Stomach (tissue), 9 donors: ENCODE results near the gene MGAM2. TPM values are rescaled to one million over a fixed set of nuclear protein-coding genes. Genes with fewer than 3 reads are reported as not detected.
"Not testable (repeated sequence)": the region's sequence is repeated elsewhere in the genome, so short reads cannot be mapped to it uniquely, and the experiment has no call there.

Source experiments
- DNase-seq, 2 donors: peaks; one replicate each; pipeline versions ENCODE4 v3.0.0 to v3.0.0-alpha.2; 2013 to 2019
- H3K27ac ChIP-seq, 5 donors: fragments of 200-600 bp in 4 of 5; sonication (generic) in 4 of 5; one replicate each; pipeline ENCODE4 v1.5.1; 2013 to 2019; ENCODE audit warnings: mild to moderate bottlenecking in 1 of 5, moderate library complexity in 1 of 5
- H3K27me3 ChIP-seq, 3 donors: fragments of 200-600 bp; sonication (generic); one replicate each; pipeline ENCODE4 v1.5.1; 2017 to 2019; ENCODE audit warnings: mixed run types in 1 of 3
- H3K36me3 ChIP-seq, 4 donors: fragments of 200-600 bp; sonication (generic); 1 replicate in 3 of 4; 2 replicates in 1 of 4; pipeline ENCODE4 v1.5.1; 2016 to 2019
- H3K4me1 ChIP-seq, 4 donors: fragments of 200-600 bp; sonication (generic); one replicate each; pipeline ENCODE4 v1.5.1; 2016 to 2019
- H3K4me3 ChIP-seq, 4 donors: fragments of 200-600 bp; sonication (generic) in 3 of 4; one replicate each; pipeline ENCODE4 v1.5.1; 2016 to 2019; ENCODE audit warnings: mild to moderate bottlenecking in 1 of 4
- H3K9me3 ChIP-seq, 4 donors: fragments of 200-600 bp; sonication (generic); one replicate each; pipeline ENCODE4 v1.5.1; 2016 to 2019
- CTCF ChIP-seq, 7 experiments: fragments of 450-650 bp in 4 of 7; fragments of 200-600 bp in 3 of 7; sonication (generic) in 3 of 7; IDR thresholded peaks; one replicate each; pipeline ENCODE4 v1.5.1; 2016 to 2019; ENCODE audit warnings: antibody characterized with exemption in 7 of 7, control low read depth in 2 of 7, mild to moderate bottlenecking in 1 of 7
- EP300 ChIP-seq: sonication (generic); formaldehyde crosslinking; IDR thresholded peaks from one replicate; pipeline ENCODE4 v1.6.1; 2017; ENCODE audit warnings: antibody characterized with exemption
- POLR2A ChIP-seq, 4 donors: fragments of 450-650 bp; IDR thresholded peaks; one replicate each; pipeline ENCODE4 v1.6.1; 2016; ENCODE audit warnings: antibody characterized with exemption in 4 of 4, control low read depth in 2 of 4, mild to moderate bottlenecking in 1 of 4, moderate library complexity in 1 of 4
- POLR2AphosphoS5 ChIP-seq, 3 donors: sonication (generic); formaldehyde crosslinking; IDR thresholded peaks; one replicate each; pipeline ENCODE4 v1.6.1; 2016; ENCODE audit warnings: antibody characterized with exemption in 3 of 3
- WGBS, 5 donors: extraction: QIAGEN DNeasy Blood & Tissue Kit in 3 of 5; methylation state at CpG; one replicate each; pipeline versions ENCODE4 v1.1.5 to v1.1.7; 2013 to 2018; 5-methylcytosine and 5-hydroxymethylcytosine counted together
- intact Hi-C: fragments of 100-400 bp; cut with DNase I; formaldehyde crosslinking; loops from one replicate; pipeline ENCODE4 v1.15.1; 2023; ENCODE audit warnings: low total_unique reads
- polyA plus RNA-seq, 3 donors: library from polyadenylated mRNA; stranded (reverse); fragments of 200-250 nt; gene quantifications; one replicate each; pipeline ENCODE4 v1.2.3, GENCODE V29; 2013
- total RNA-seq, 5 donors: library from RNA; depleted of rRNA; stranded (reverse); fragments of >200 nt; gene quantifications; one replicate each; pipeline versions ENCODE4 v1.1.0 to v1.2.3, GENCODE V29; 2014 to 2016
- donor health status: healthy with polysubstance abuse.
- donor health status: Bipolar disorder and iron deficiency.
- donor health status: healthy.

The MGAM2 gene
- total and polyA plus RNA-seq, 8 donors, result 0.05 to 2.9 (median 1.1) TPM; not detected in 3

DNA sequence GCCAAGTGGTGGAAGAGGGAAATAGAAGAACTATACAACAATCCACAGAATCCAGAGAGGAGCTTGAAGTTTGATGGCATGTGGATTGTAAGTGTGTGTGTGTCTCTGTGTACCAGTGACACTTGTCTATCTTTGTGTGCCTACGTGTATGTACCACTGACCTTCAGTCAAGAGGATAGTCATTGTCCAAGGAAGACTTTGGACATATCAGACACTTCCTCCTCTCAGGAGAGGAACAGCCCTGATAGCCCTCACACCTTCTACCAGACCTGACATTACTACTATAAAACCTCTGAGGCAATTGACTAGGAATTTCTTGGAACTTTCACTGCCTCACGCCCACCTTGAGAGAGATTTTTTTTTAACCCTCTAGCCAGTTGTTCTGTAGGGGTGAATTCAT, 19.6 kb upstream of the MGAM2 start:
- no peak overlapping the region for H3K27ac ChIP-seq
- WGBS, 5 donors, result 60 to 88% (median 79%) methylated on average over 2 of the region's 2 CpGs
- H3K4me1 ChIP-seq, result peaks cover 0 to 6% (median 0%) of the 10 kb centered on the region in 4 donors
- no peak for DNase-seq
- intact Hi-C loops, result no loop called here
- H3K9me3 ChIP-seq, result no peaks in the 10 kb centered on the region
- H3K27me3 ChIP-seq, result no peaks in the 10 kb centered on the region
- H3K36me3 ChIP-seq, result peaks cover 0 to 3% (median 0%) of the 10 kb centered on the region in 4 donors
- no peak overlapping the region for H3K4me3 ChIP-seq
- TF ChIP-seq POLR2A (IDR thresholded peaks at IDR 0.05) (no peak), POLR2AphosphoS5 (IDR thresholded peaks at IDR 0.05) (no peak), CTCF (IDR thresholded peaks at IDR 0.05) (no peak), EP300 (no peak)

DNA sequence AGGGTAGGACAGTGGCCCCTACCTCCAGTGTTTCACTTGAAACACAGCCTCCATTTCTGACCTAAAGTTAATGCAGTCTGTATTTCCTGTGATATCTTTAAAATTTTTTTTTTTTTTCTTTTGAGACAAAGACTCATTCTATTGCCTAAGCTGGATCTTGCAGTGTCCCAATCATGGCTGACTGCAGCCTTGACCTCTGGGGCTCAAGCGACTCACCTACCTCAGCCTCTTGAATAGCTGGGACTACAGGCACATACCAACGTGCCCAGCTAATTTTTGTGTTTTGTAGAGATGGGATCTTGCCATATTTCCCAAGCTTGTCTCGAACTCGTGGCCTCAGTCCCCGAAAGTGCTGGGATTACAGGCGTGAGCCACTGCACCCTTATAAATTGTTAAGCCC, 16.7 kb upstream of the MGAM2 start:
- no peaks in the 10 kb centered on the region for H3K9me3 ChIP-seq
- H3K4me1 ChIP-seq, result no peaks in the 10 kb centered on the region
- no peak overlapping the region for H3K4me3 ChIP-seq
- TF ChIP-seq POLR2AphosphoS5 (IDR thresholded peaks at IDR 0.05) (no peak), EP300 (no peak), CTCF (IDR thresholded peaks at IDR 0.05) (no peak), POLR2A (IDR thresholded peaks at IDR 0.05) (no peak)
- no peak for DNase-seq
- peaks cover 0 to 3% (median 0%) of the 10 kb centered on the region in 4 donors for H3K36me3 ChIP-seq
- intact Hi-C loops, result no loop called here
- whole genome bisulfite sequencing, 5 donors, result 86 to 95% (median 91%) methylated on average over 6 of the region's 6 CpGs
- H3K27me3 ChIP-seq, result no peaks in the 10 kb centered on the region
- no peak overlapping the region for H3K27ac ChIP-seq

DNA sequence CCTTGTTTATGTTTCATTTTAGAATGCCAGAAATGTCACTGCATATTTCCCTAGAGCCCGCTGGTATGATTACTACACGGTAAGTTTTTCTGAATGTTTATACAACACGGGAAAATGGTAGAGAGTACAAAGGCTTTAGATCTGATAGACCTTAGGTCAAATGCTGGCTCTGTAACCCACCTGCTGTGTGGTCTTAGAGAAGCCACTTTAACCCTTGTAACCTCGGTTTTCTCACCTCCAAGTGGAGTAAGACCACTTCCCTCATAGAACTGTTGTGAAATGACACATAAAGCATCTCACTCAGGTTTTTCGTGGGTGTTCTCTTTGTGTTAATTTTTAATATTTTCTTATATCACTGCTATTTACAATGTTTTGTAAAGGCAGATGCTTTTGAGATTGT, 13.9 kb upstream of the MGAM2 start:
- H3K9me3 ChIP-seq, result no peaks in the 10 kb centered on the region
- TF ChIP-seq CTCF (IDR thresholded peaks at IDR 0.05), result no peak
- TF ChIP-seq POLR2A (IDR thresholded peaks at IDR 0.05), result no peak
- TF ChIP-seq POLR2AphosphoS5 (IDR thresholded peaks at IDR 0.05), result no peak
- TF ChIP-seq EP300, result no peak
- H3K27ac ChIP-seq, result no peak overlapping the region
- DNase-seq, result no peak
- intact Hi-C loops, result no loop called here
- H3K4me3 ChIP-seq, result no peak overlapping the region
- WGBS, 5 donors, result 50 to 72% (median 60%) methylated on average over 5 of the region's 5 CpGs
- no peaks in the 10 kb centered on the region for H3K4me1 ChIP-seq
- H3K36me3 ChIP-seq, result peaks cover 0 to 3% (median 0%) of the 10 kb centered on the region in 4 donors
- H3K27me3 ChIP-seq, result no peaks in the 10 kb centered on the region

DNA sequence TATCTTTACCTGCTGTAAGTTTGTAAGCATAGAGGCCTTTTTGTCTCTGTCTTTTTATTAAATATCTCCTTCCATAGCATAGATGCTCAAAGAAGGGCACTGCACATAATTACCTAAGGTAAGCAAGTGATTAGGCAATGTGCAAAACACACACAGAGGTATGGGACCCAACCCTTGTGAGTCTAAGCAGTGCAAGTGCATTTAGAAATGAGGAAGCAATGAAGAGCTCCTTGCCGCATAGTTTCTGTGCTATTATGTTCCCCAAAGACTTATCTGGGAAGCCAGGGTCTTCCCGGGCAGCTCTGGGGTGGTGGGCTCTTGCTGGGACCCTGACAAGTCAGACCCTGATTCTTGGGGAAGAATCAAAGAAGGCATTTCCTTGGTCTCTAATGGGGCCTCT, 13.5 kb upstream of the MGAM2 start:
- intact Hi-C loops, result no loop called here
- no peaks in the 10 kb centered on the region for H3K27me3 ChIP-seq
- DNase-seq, result peak in 1 of 2 donors; percentile 2
- H3K27ac ChIP-seq, result no peak overlapping the region
- no peaks in the 10 kb centered on the region for H3K9me3 ChIP-seq
- no peak overlapping the region for H3K4me3 ChIP-seq
- no peak for TF ChIP-seq CTCF (IDR thresholded peaks at IDR 0.05)
- TF ChIP-seq POLR2A (IDR thresholded peaks at IDR 0.05), result no peak
- TF ChIP-seq EP300, result no peak
- TF ChIP-seq POLR2AphosphoS5 (IDR thresholded peaks at IDR 0.05), result no peak
- no peaks in the 10 kb centered on the region for H3K4me1 ChIP-seq
- WGBS, 5 donors, result 31 to 59% (median 34%) methylated on average over 1 to 2 of the region's 2 CpGs
- peaks cover 0 to 3% (median 0%) of the 10 kb centered on the region in 4 donors for H3K36me3 ChIP-seq

DNA sequence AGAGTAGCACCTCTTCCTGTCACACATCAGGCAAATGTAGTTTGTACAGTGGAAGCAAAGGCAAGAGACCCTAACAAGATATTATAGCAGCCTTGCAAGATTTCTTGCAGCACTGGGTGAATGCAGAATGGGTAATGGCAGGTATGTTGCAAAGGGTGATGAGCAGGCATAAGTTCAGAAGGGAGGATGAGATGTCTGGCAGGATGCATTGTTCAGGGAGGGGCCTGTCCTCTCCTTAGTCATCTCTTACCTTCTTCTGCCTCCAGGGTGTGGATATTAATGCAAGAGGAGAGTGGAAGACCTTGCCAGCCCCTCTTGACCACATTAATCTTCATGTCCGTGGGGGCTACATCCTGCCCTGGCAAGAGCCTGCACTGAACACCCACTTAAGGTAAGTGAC, 12.2 kb upstream of the MGAM2 start:
- H3K27me3 ChIP-seq, H3K4me1 ChIP-seq, H3K27ac ChIP-seq, H3K4me3 ChIP-seq, H3K9me3 ChIP-seq, DNase-seq, H3K36me3 ChIP-seq, intact Hi-C loops: not testable (repeated sequence)
- 57 to 83% (median 67%) methylated on average over 1 of the region's 1 CpG for WGBS, 5 donors
